ENCODE results near the gene PAM16.

PAM16 gene

GRCh38 chr16:4358236-4358635, 7.1 kb upstream of the PAM16 start:
- DNase-seq (ENCODE audit: low read depth) = no peak
- TF ChIP-seq CTCF (conservative IDR thresholded peaks at IDR 0.05; ENCODE audit: control insufficient read depth, insufficient read depth, low read depth, low read length) = no peak
- H3K4me3 ChIP-seq (ENCODE audit: control insufficient read depth, low read depth, low read length) = no peak overlapping the region

GRCh38 chr16:4356820-4357219, 5.7 kb upstream of the PAM16 start:
- no peak overlapping the region for H3K4me3 ChIP-seq (ENCODE audit: control insufficient read depth, low read depth, low read length)
- TF ChIP-seq CTCF (conservative IDR thresholded peaks at IDR 0.05; ENCODE audit: control insufficient read depth, insufficient read depth, low read depth, low read length) = no peak
- DNase-seq (ENCODE audit: low read depth) = no peak

GRCh38 chr16:4354512-4355409, 3.6 kb upstream of the PAM16 start:
- TF ChIP-seq CTCF (conservative IDR thresholded peaks at IDR 0.05; ENCODE audit: control insufficient read depth, insufficient read depth, low read depth, low read length) = no peak
- H3K4me3 ChIP-seq (ENCODE audit: control insufficient read depth, low read depth, low read length) = no peak overlapping the region
- DNase-seq (ENCODE audit: low read depth) = no peak

GRCh38 chr16:4353675-4354074, 2.6 kb upstream of the PAM16 start:
- H3K4me3 ChIP-seq (ENCODE audit: control insufficient read depth, low read depth, low read length) = no peak overlapping the region
- TF ChIP-seq CTCF (conservative IDR thresholded peaks at IDR 0.05; ENCODE audit: control insufficient read depth, insufficient read depth, low read depth, low read length) = no peak
- no peak for DNase-seq (ENCODE audit: low read depth)

GRCh38 chr16:4352843-4353242, 1.7 kb upstream of the PAM16 start:
- no peak for DNase-seq (ENCODE audit: low read depth)
- TF ChIP-seq CTCF (conservative IDR thresholded peaks at IDR 0.05; ENCODE audit: control insufficient read depth, insufficient read depth, low read depth, low read length) = no peak

GRCh38 chr16:4351880-4352279, 759 bp upstream of the PAM16 start:
- peak; percentile 52 for DNase-seq (ENCODE audit: low read depth)
- TF ChIP-seq CTCF (conservative IDR thresholded peaks at IDR 0.05; ENCODE audit: control insufficient read depth, insufficient read depth, low read depth, low read length) = no peak
- no peak overlapping the region for H3K4me3 ChIP-seq (ENCODE audit: control insufficient read depth, low read depth, low read length)

More at GRCh38 chr16:4352843-4353242, 1.7 kb upstream of the PAM16 start:
- no peak overlapping the region for H3K4me3 ChIP-seq (ENCODE audit: control insufficient read depth, low read depth, low read length)

Data from fibroblast of mammary gland (primary cell).